Aorta (tissue), 5 donors: ENCODE data around the gene PYGO2. TPM values are rescaled to one million over a fixed set of nuclear protein-coding genes. Genes with fewer than 3 reads are reported as not detected.

ENCODE experiments used
- ATAC-seq: fragments of 200-7000 bp; cut with Tn5 transposase; one replicate; pipeline ENCODE4 v1.9.1; 2022; ENCODE audit warnings: moderate library complexity; ENCODE audit not compliant: low FRiP score
- DNase-seq, 2 donors: peaks; one replicate each; pipeline ENCODE4 v3.0.0-alpha.2; 2020
- H3K27ac ChIP-seq, 2 donors: one replicate each; pipeline ENCODE4 v1.5.1; 2013; ENCODE audit warnings: low read length in 2 of 2, mild to moderate bottlenecking in 2 of 2, moderate library complexity in 2 of 2, control low read depth in 1 of 2, inconsistent platforms in 1 of 2, low read depth in 1 of 2
- H3K27me3 ChIP-seq, 2 donors: one replicate each; pipeline ENCODE4 v1.6.1; 2013; ENCODE audit warnings: control low read depth in 1 of 2, low read length in 1 of 2, mild to moderate bottlenecking in 1 of 2, moderate library complexity in 1 of 2; ENCODE audit not compliant: insufficient read depth in 2 of 2, control insufficient read depth in 1 of 2
- H3K36me3 ChIP-seq, 2 donors: one replicate each; pipeline ENCODE4 v1.6.1; 2013; ENCODE audit warnings: control low read depth in 1 of 2, low read length in 1 of 2, mild to moderate bottlenecking in 1 of 2; ENCODE audit not compliant: insufficient read depth in 2 of 2, control insufficient read depth in 1 of 2
- H3K4me1 ChIP-seq, 2 donors: one replicate each; pipeline ENCODE4 v1.6.1; 2013; ENCODE audit warnings: low read length in 2 of 2, control low read depth in 1 of 2, mild to moderate bottlenecking in 1 of 2, moderate library complexity in 1 of 2; ENCODE audit not compliant: insufficient read depth in 2 of 2, control insufficient read depth in 1 of 2
- H3K4me3 ChIP-seq, 2 donors: one replicate each; pipeline ENCODE4 v1.5.1; 2013; ENCODE audit warnings: low read length in 2 of 2, control low read depth in 1 of 2, mild to moderate bottlenecking in 1 of 2
- H3K9me3 ChIP-seq: one replicate; pipeline ENCODE4 v1.6.1; 2013; ENCODE audit warnings: mild to moderate bottlenecking, low read length; ENCODE audit not compliant: control insufficient read depth
- WGBS, 2 donors: extraction: QIAGEN DNeasy Blood & Tissue Kit; methylation state at CpG; one replicate each; pipeline ENCODE4 v1.1.7; 2013; 5-methylcytosine and 5-hydroxymethylcytosine counted together
- intact Hi-C, 2 donors: fragments of 100-400 bp; cut with DNase I; formaldehyde crosslinking; loops; one replicate each; pipeline versions ENCODE4 v1.14.2 to v1.15.0; 2022
- polyA plus RNA-seq, 2 donors: library from polyadenylated mRNA; stranded (reverse); fragments of 200-250 nt; gene quantifications; one replicate each; pipeline ENCODE4 v1.2.3, GENCODE V29; 2013
- total RNA-seq, 2 donors: library from RNA; stranded (reverse); fragmentation: NEBNext Ultra II Directional; extraction: Animal tissue kit (Norgen Biotek cat#: 25700); gene quantifications; one replicate each; pipeline ENCODE4 v1.2.1, GENCODE V29; 2021
- donor health status: healthy with polysubstance abuse.
- donor health status: Bipolar disorder and iron deficiency.
- donor health status: DM: no; HTN: no; CAD: no.
- donor health status: DM: no; HTN: no; CAD: no.
- donor health status: DM: yes; HTN: yes; CAD: no.

PYGO2 gene
- total and polyA plus RNA-seq, 4 donors = 11.6 to 23.6 (median 16.9) TPM

- ATAC-seq (no peak), DNase-seq (peak in 1 of 2 donors; percentile 43)
- Histone ChIP-seq H3K9me3 (no peaks in the 10 kb centered on the region), H3K27ac (no peak overlapping the region), H3K4me1 (no peaks in the 10 kb centered on the region), H3K27me3 (no peaks in the 10 kb centered on the region), H3K36me3 (peaks cover 0 to 13% of the 10 kb centered on the region in 2 donors), H3K4me3 (no peak overlapping the region)
- 38 to 49% methylated on average over 6 of the region's 6 CpGs for WGBS, 2 donors
- intact Hi-C loops = loop anchor here in 1 of 2 donors (2.0 kb wide), 1 partner anchor 36 kb away; no protein-coding TSS in a partner anchor
Measured at GRCh38 chr1:154962795-154963330, 1.3 kb upstream of the PYGO2 start.

GRCh38 chr1:154962156-154962749, 671 bp upstream of the PYGO2 start:
- peak in 1 of 2 donors; percentile 48 for DNase-seq
- H3K27ac ChIP-seq = peak overlapping the region; percentile 12 to 70
- no peaks in the 10 kb centered on the region for H3K9me3 ChIP-seq
- WGBS, 2 donors = 2% methylated on average over 25 of the region's 25 CpGs
- ATAC-seq = peak; percentile 2
- no peaks in the 10 kb centered on the region for H3K4me1 ChIP-seq
- intact Hi-C loops = loop anchor here in 1 of 2 donors (2.0 kb wide), 1 partner anchor 37 kb away; no protein-coding TSS in a partner anchor
- H3K4me3 ChIP-seq = peak overlapping the region; percentile 29 to 72
- H3K36me3 ChIP-seq = peaks cover 0 to 12% of the 10 kb centered on the region in 2 donors
- H3K27me3 ChIP-seq = no peaks in the 10 kb centered on the region

- DNase-seq (peak in 1 of 2 donors; percentile 14), ATAC-seq (no peak)
- H3K4me1 ChIP-seq = no peaks in the 10 kb centered on the region
- H3K9me3 ChIP-seq = no peaks in the 10 kb centered on the region
- WGBS, 2 donors = 45 to 49% methylated on average over 10 of the region's 10 CpGs
- H3K4me3 ChIP-seq = peak overlapping the region; percentile 29 to 72
- H3K27me3 ChIP-seq = no peaks in the 10 kb centered on the region
- intact Hi-C loops = no loop called here
- peaks cover 0 to 10% of the 10 kb centered on the region in 2 donors for H3K36me3 ChIP-seq
- no peak overlapping the region for H3K27ac ChIP-seq
Measured at GRCh38 chr1:154960446-154961136, 991 bp downstream of the PYGO2 start.

- DNase-seq = peak in 1 of 2 donors; percentile 48
- intact Hi-C loops = loop anchor here in 1 of 2 donors (5.0 kb wide), 1 partner anchor 58 kb away; no protein-coding TSS in a partner anchor
Measured at GRCh38 chr1:154959426-154959780, 2.2 kb downstream of the PYGO2 start.

GRCh38 chr1:154958681-154959425, 2.7 kb downstream of the PYGO2 start:
- DNase-seq (peak in 1 of 2 donors; percentile 45), ATAC-seq (no peak)
- Histone ChIP-seq H3K27me3 (no peaks in the 10 kb centered on the region), H3K27ac (no peak overlapping the region), H3K4me1 (peaks cover 0 to 4% of the 10 kb centered on the region in 2 donors), H3K9me3 (no peaks in the 10 kb centered on the region), H3K36me3 (peaks cover 0 to 2% of the 10 kb centered on the region in 2 donors), H3K4me3 (no peak overlapping the region)
- intact Hi-C loops = loop anchor here in 1 of 2 donors (5.0 kb wide), 1 partner anchor 58 kb away; no protein-coding TSS in a partner anchor
- WGBS, 2 donors = 80 to 83% methylated on average over 16 of the region's 16 CpGs

More at GRCh38 chr1:154959426-154959780, 2.2 kb downstream of the PYGO2 start:
- ATAC-seq = no peak
- Histone ChIP-seq H3K27ac (no peak overlapping the region), H3K9me3 (no peaks in the 10 kb centered on the region), H3K27me3 (no peaks in the 10 kb centered on the region), H3K36me3 (peaks cover 0 to 2% of the 10 kb centered on the region in 2 donors), H3K4me1 (no peaks in the 10 kb centered on the region), H3K4me3 (no peak overlapping the region)
- 89 to 92% methylated on average over 7 of the region's 7 CpGs for WGBS, 2 donors

- no peak for DNase-seq
- Histone ChIP-seq H3K27ac (no peak overlapping the region), H3K4me1 (peaks cover 0 to 5% of the 10 kb centered on the region in 2 donors), H3K9me3 (no peaks in the 10 kb centered on the region), H3K27me3 (no peaks in the 10 kb centered on the region), H3K4me3 (no peak overlapping the region), H3K36me3 (no peaks in the 10 kb centered on the region)
- 58 to 66% methylated on average over 2 of the region's 2 CpGs for WGBS, 2 donors
- no peak for ATAC-seq
- intact Hi-C loops = loop anchor here in 1 of 2 donors (5.0 kb wide), 1 partner anchor 59 kb away; no protein-coding TSS in a partner anchor
Measured at GRCh38 chr1:154958036-154958435, 3.5 kb downstream of the PYGO2 start.

GRCh38 chr1:154957091-154957657, 4.4 kb downstream of the PYGO2 start:
- WGBS, 2 donors = 24 to 26% methylated on average over 9 of the region's 9 CpGs
- Histone ChIP-seq H3K9me3 (no peaks in the 10 kb centered on the region), H3K4me3 (no peak overlapping the region), H3K27ac (no peak overlapping the region), H3K4me1 (peaks cover 0 to 5% of the 10 kb centered on the region in 2 donors), H3K36me3 (no peaks in the 10 kb centered on the region), H3K27me3 (no peaks in the 10 kb centered on the region)
- no peak for DNase-seq
- intact Hi-C loops = loop anchor here in 1 of 2 donors (5.0 kb wide), 1 partner anchor 60 kb away; no protein-coding TSS in a partner anchor
- ATAC-seq = no peak

- peak overlapping the region; percentile 21 to 74 for H3K4me3 ChIP-seq
- peak in 1 of 2 donors; percentile 64 for DNase-seq
- no peaks in the 10 kb centered on the region for H3K9me3 ChIP-seq
- H3K4me1 ChIP-seq = peaks cover 0 to 5% of the 10 kb centered on the region in 2 donors
- 2 to 3% methylated on average over 6 of the region's 6 CpGs for WGBS, 2 donors
- peak; percentile 53 for ATAC-seq
- H3K27me3 ChIP-seq = no peaks in the 10 kb centered on the region
- intact Hi-C loops = loop anchor here in 1 of 2 donors (5.0 kb wide), 1 partner anchor 61 kb away; no protein-coding TSS in a partner anchor
- peak overlapping the region in 1 of 2 donors; percentile 86 for H3K27ac ChIP-seq
- no peaks in the 10 kb centered on the region for H3K36me3 ChIP-seq
Measured at GRCh38 chr1:154956544-154956941, 5.0 kb downstream of the PYGO2 start.
